SJCRH30 (cell line): Measurements from ENCODE around the gene CDKL5. TPM values are rescaled to one million over a fixed set of nuclear protein-coding genes. Genes with fewer than 3 reads are reported as not detected.

Experiments used
- DNase-seq, 2 experiments: peaks; one replicate each; pipeline ENCODE4 v3.0.0-alpha.2; 2015 to 2020
- H3K27ac ChIP-seq: fragments of 250-450 bp; sonication (Bioruptor Pico); 2 replicates; pipeline ENCODE4 v1.5.1; 2020; ENCODE audit warnings: mild to moderate bottlenecking, moderate library complexity
- H3K27me3 ChIP-seq: fragments of 250-450 bp; sonication (Bioruptor Pico); 2 replicates; pipeline ENCODE4 v1.5.1; 2020; ENCODE audit warnings: mild to moderate bottlenecking, moderate library complexity
- H3K36me3 ChIP-seq: fragments of 250-450 bp; sonication (Bioruptor Pico); 2 replicates; pipeline ENCODE4 v1.5.1; 2020; ENCODE audit warnings: mild to moderate bottlenecking, moderate library complexity
- H3K4me1 ChIP-seq: fragments of 250-450 bp; sonication (Bioruptor Pico); 2 replicates; pipeline ENCODE4 v1.5.1; 2020; ENCODE audit warnings: mild to moderate bottlenecking, moderate library complexity
- H3K4me3 ChIP-seq: fragments of 250-450 bp; sonication (Bioruptor Pico); 2 replicates; pipeline ENCODE4 v1.5.1; 2020; ENCODE audit warnings: mild to moderate bottlenecking, moderate library complexity
- H3K9me3 ChIP-seq: fragments of 250-450 bp; sonication (Bioruptor Pico); replicated peaks from 2 replicates; pipeline ENCODE4 v1.5.1; 2020; ENCODE audit warnings: mild to moderate bottlenecking, moderate library complexity
- total RNA-seq: library from RNA; depleted of rRNA; stranded (reverse); fragments of >200 nt; shearing (Covaris generic); gene quantifications from 2 replicates; pipeline ENCODE4 v1.2.3, GENCODE V29; 2014

CDKL5 gene
- total RNA-seq, 1 experiment from 2014 or later = 5.4 TPM

GRCh38 chrX:18620349-18620748 lies 194.9 kb downstream of the CDKL5 start:
- H3K4me1 ChIP-seq = peaks cover 7% of the 10 kb centered on the region; the same call in 1 of the 2 replicates
- no peaks in the 10 kb centered on the region for H3K27me3 ChIP-seq
- H3K36me3 ChIP-seq = no peaks in the 10 kb centered on the region
- H3K4me3 ChIP-seq = no peak overlapping the region
- no peak for DNase-seq
- H3K27ac ChIP-seq = no peak overlapping the region
- H3K9me3 ChIP-seq = no peaks in the 10 kb centered on the region

GRCh38 chrX:18624599-18624998 lies 199.2 kb downstream of the CDKL5 start:
- no peaks in the 10 kb centered on the region for H3K9me3 ChIP-seq
- DNase-seq = no peak
- no peak overlapping the region for H3K27ac ChIP-seq

GRCh38 chrX:18630934-18631333 lies 205.5 kb downstream of the CDKL5 start:
- no peaks in the 10 kb centered on the region for H3K27me3 ChIP-seq
- H3K27ac ChIP-seq = no peak overlapping the region
- H3K9me3 ChIP-seq = no peaks in the 10 kb centered on the region
- H3K4me1 ChIP-seq = no peaks in the 10 kb centered on the region
- no peaks in the 10 kb centered on the region for H3K36me3 ChIP-seq
- H3K4me3 ChIP-seq = no peak overlapping the region
- DNase-seq = no peak

More at GRCh38 chrX:18624599-18624998, 199.2 kb downstream of the CDKL5 start:
- H3K4me3 ChIP-seq = no peak overlapping the region
- H3K27me3 ChIP-seq = no peaks in the 10 kb centered on the region
- H3K36me3 ChIP-seq = no peaks in the 10 kb centered on the region
- no peaks in the 10 kb centered on the region for H3K4me1 ChIP-seq

- no peaks in the 10 kb centered on the region for H3K9me3 ChIP-seq
- no peaks in the 10 kb centered on the region for H3K4me1 ChIP-seq
- DNase-seq = no peak
- H3K27me3 ChIP-seq = no peaks in the 10 kb centered on the region
- H3K4me3 ChIP-seq = no peak overlapping the region
- no peaks in the 10 kb centered on the region for H3K36me3 ChIP-seq
- no peak overlapping the region for H3K27ac ChIP-seq
Measured at GRCh38 chrX:18638398-18638797, 213.0 kb downstream of the CDKL5 start.

GRCh38 chrX:18639280-18639679 lies 213.9 kb downstream of the CDKL5 start:
- H3K4me1 ChIP-seq = no peaks in the 10 kb centered on the region
- peak in 1 of 2 experiments; percentile 24 for DNase-seq
- H3K9me3 ChIP-seq = no peaks in the 10 kb centered on the region
- H3K27me3 ChIP-seq = no peaks in the 10 kb centered on the region
- H3K4me3 ChIP-seq = no peak overlapping the region
- no peaks in the 10 kb centered on the region for H3K36me3 ChIP-seq
- no peak overlapping the region for H3K27ac ChIP-seq

GRCh38 chrX:18640686-18641085 lies 215.3 kb downstream of the CDKL5 start:
- peak; percentile 42 to 64 for DNase-seq
- no peaks in the 10 kb centered on the region for H3K27me3 ChIP-seq
- H3K4me1 ChIP-seq = no peaks in the 10 kb centered on the region
- H3K9me3 ChIP-seq = no peaks in the 10 kb centered on the region
- no peak overlapping the region for H3K27ac ChIP-seq
- H3K4me3 ChIP-seq = no peak overlapping the region
- H3K36me3 ChIP-seq = no peaks in the 10 kb centered on the region

- H3K27ac ChIP-seq = no peak overlapping the region
- H3K4me1 ChIP-seq = no peaks in the 10 kb centered on the region
- H3K36me3 ChIP-seq = no peaks in the 10 kb centered on the region
- no peaks in the 10 kb centered on the region for H3K9me3 ChIP-seq
- H3K27me3 ChIP-seq = no peaks in the 10 kb centered on the region
- H3K4me3 ChIP-seq = no peak overlapping the region
- DNase-seq = no peak
Measured at GRCh38 chrX:18643243-18643642, 217.8 kb downstream of the CDKL5 start.

- Histone ChIP-seq H3K27me3 (no peaks in the 10 kb centered on the region), H3K27ac (no peak overlapping the region), H3K4me3 (no peak overlapping the region), H3K9me3 (no peaks in the 10 kb centered on the region), H3K36me3 (no peaks in the 10 kb centered on the region), H3K4me1 (no peaks in the 10 kb centered on the region)
- no peak for DNase-seq
Measured at GRCh38 chrX:18643853-18644252, 218.4 kb downstream of the CDKL5 start.

GRCh38 chrX:18647621-18648020 lies 222.2 kb downstream of the CDKL5 start:
- Histone ChIP-seq H3K27me3 (no peaks in the 10 kb centered on the region), H3K36me3 (no peaks in the 10 kb centered on the region), H3K27ac (no peak overlapping the region), H3K9me3 (no peaks in the 10 kb centered on the region), H3K4me1 (no peaks in the 10 kb centered on the region), H3K4me3 (no peak overlapping the region)
- no peak for DNase-seq

- DNase-seq = peak in 1 of 2 experiments; percentile 12
- no peaks in the 10 kb centered on the region for H3K36me3 ChIP-seq
- H3K27ac ChIP-seq = no peak overlapping the region
- H3K27me3 ChIP-seq = no peaks in the 10 kb centered on the region
- H3K9me3 ChIP-seq = no peaks in the 10 kb centered on the region
- H3K4me1 ChIP-seq = no peaks in the 10 kb centered on the region
- 0 out of 2 replicates have a peak overlapping the region, but pooled peaks have one; percentile 9 for H3K4me3 ChIP-seq
Measured at GRCh38 chrX:18649498-18649951, 224.1 kb downstream of the CDKL5 start.

GRCh38 chrX:18650662-18651061 lies 225.3 kb downstream of the CDKL5 start:
- no peak for DNase-seq
- 0 out of 2 replicates have a peak, but pooled peaks cover 4% of the 10 kb centered on the region for H3K4me1 ChIP-seq

GRCh38 chrX:18652636-18653035 lies 227.2 kb downstream of the CDKL5 start:
- no peak for DNase-seq
- no peaks in the 10 kb centered on the region for H3K9me3 ChIP-seq
- 0 out of 2 replicates have a peak, but pooled peaks cover 4% of the 10 kb centered on the region for H3K4me1 ChIP-seq
- no peaks in the 10 kb centered on the region for H3K27me3 ChIP-seq
- no peak overlapping the region for H3K27ac ChIP-seq
- H3K36me3 ChIP-seq = no peaks in the 10 kb centered on the region
- no peak overlapping the region for H3K4me3 ChIP-seq

More at GRCh38 chrX:18650662-18651061, 225.3 kb downstream of the CDKL5 start:
- Histone ChIP-seq H3K9me3 (no peaks in the 10 kb centered on the region), H3K4me3 (no peak overlapping the region), H3K27me3 (no peaks in the 10 kb centered on the region), H3K36me3 (no peaks in the 10 kb centered on the region), H3K27ac (no peak overlapping the region)

GRCh38 chrX:18654875-18655836 lies 229.7 kb downstream of the CDKL5 start:
- Histone ChIP-seq H3K4me1 (0 out of 2 replicates have a peak, but pooled peaks cover 4% of the 10 kb centered on the region), H3K27ac (no peak overlapping the region), H3K27me3 (no peaks in the 10 kb centered on the region), H3K36me3 (no peaks in the 10 kb centered on the region), H3K9me3 (no peaks in the 10 kb centered on the region), H3K4me3 (no peak overlapping the region)
- DNase-seq = no peak

GRCh38 chrX:18661273-18661672 lies 235.9 kb downstream of the CDKL5 start:
- Histone ChIP-seq H3K27me3 (no peaks in the 10 kb centered on the region), H3K36me3 (no peaks in the 10 kb centered on the region), H3K4me3 (no peak overlapping the region), H3K27ac (no peak overlapping the region), H3K4me1 (no peaks in the 10 kb centered on the region), H3K9me3 (no peaks in the 10 kb centered on the region)
- DNase-seq = no peak

GRCh38 chrX:18664947-18665346 lies 239.5 kb downstream of the CDKL5 start:
- DNase-seq = no peak
- no peaks in the 10 kb centered on the region for H3K36me3 ChIP-seq
- no peaks in the 10 kb centered on the region for H3K27me3 ChIP-seq
- H3K4me1 ChIP-seq = no peaks in the 10 kb centered on the region
- H3K9me3 ChIP-seq = no peaks in the 10 kb centered on the region
- no peak overlapping the region for H3K4me3 ChIP-seq
- no peak overlapping the region for H3K27ac ChIP-seq
